ENCODE measurements around the gene ADAMTS14. TPM values are rescaled to one million over a fixed set of nuclear protein-coding genes. Genes with fewer than 3 reads are reported as not detected.
A peak's percentile ranks its signal among the peaks of the same experiment; 100 is the strongest.

The ADAMTS14 gene
- total RNA-seq, 1 experiment from 2014 or later: 1.6 TPM

DNA sequence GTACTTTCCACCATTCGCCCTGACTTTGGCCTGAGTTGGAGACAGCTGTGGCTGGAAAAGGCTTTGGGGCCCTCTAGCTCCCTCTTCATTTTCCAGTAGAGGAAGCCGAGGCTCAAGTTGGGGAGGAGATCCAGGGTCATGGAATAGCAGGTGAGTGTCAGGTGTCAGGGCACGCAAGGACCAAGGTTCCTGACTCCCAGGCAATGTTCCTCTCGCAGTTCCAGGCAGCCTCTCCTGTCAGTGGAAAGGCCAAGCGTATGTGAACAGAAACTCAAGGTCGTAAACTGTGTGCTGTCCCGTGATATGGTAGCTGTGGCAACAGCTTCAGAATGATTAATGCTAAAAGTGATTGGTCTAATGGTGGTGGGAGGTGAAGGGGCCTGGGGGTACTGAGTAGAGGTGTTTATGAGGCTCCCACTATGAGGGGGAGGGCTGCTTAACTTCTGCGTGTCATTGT lies 13.2 kb downstream of the ADAMTS14 start:
- no peak overlapping the region for H2BK12ac ChIP-seq (ENCODE audit: insufficient read length, low read depth, low read length)
- H4K5ac ChIP-seq (ENCODE audit: insufficient read length, low read depth, low read length): no peak overlapping the region
- H3K18ac ChIP-seq (ENCODE audit: insufficient read length, low read depth, low read length): no peak overlapping the region
- H4K91ac ChIP-seq (ENCODE audit: insufficient read length, low read depth, low read length): no peak overlapping the region
- Mint-ChIP-seq H3K27me3 (ENCODE audit: low read depth) (no peaks in the 10 kb centered on the region), H3K27ac (peak overlapping the region in 1 of 3 experiments; percentile 19; a peak in 2 of 7 replicates), H3K36me3 (ENCODE audit: insufficient read depth in 1 of 3, low read depth in 3 of 3) (peaks cover 2 to 7% (median 4%) of the 10 kb centered on the region in 3 experiments; a peak in 2 of 7 replicates), H3K9me3 (peaks cover 6% of the 10 kb centered on the region in 2 experiments; a peak in 4 of 5 replicates), H3K4me3 (peak overlapping the region in 1 of 2 experiments; percentile 39; a peak in 2 of 5 replicates), H3K4me1 (peaks cover 32 to 33% of the 10 kb centered on the region in 2 experiments)
- H3K4me2 ChIP-seq (ENCODE audit: insufficient read depth, insufficient read length, low read length): no peak overlapping the region
- no peak overlapping the region for H3K14ac ChIP-seq (ENCODE audit: insufficient read depth, low read length)
- H3K23ac ChIP-seq (ENCODE audit: insufficient read length, low read depth, low read length): peak overlapping the region; percentile 99
- H3K27me3 ChIP-seq (ENCODE audit: insufficient read depth, low read length): no peaks in the 10 kb centered on the region
- no peaks in the 10 kb centered on the region for H3K23me2 ChIP-seq (ENCODE audit: insufficient read length, low read depth, low read length, poor library complexity, severe bottlenecking)
- no peak overlapping the region for H2BK120ac ChIP-seq (ENCODE audit: low read depth, low read length, poor library complexity, severe bottlenecking)
- H2BK20ac ChIP-seq (ENCODE audit: low read depth, low read length, poor library complexity, severe bottlenecking): no peak overlapping the region
- H3K27ac ChIP-seq (ENCODE audit: insufficient read length, low read depth, low read length): no peak overlapping the region
- no peak overlapping the region for H2BK5ac ChIP-seq (ENCODE audit: insufficient read length, low read length)
- no peak overlapping the region for H4K8ac ChIP-seq (replicated peaks; ENCODE audit: insufficient read length, low read depth, low read length)
- H2BK15ac ChIP-seq (ENCODE audit: low read depth, low read length): no peak overlapping the region
- no peaks in the 10 kb centered on the region for H3K4me1 ChIP-seq (ENCODE audit: insufficient read depth, low read length)
- TF ChIP-seq, protein P1, sequence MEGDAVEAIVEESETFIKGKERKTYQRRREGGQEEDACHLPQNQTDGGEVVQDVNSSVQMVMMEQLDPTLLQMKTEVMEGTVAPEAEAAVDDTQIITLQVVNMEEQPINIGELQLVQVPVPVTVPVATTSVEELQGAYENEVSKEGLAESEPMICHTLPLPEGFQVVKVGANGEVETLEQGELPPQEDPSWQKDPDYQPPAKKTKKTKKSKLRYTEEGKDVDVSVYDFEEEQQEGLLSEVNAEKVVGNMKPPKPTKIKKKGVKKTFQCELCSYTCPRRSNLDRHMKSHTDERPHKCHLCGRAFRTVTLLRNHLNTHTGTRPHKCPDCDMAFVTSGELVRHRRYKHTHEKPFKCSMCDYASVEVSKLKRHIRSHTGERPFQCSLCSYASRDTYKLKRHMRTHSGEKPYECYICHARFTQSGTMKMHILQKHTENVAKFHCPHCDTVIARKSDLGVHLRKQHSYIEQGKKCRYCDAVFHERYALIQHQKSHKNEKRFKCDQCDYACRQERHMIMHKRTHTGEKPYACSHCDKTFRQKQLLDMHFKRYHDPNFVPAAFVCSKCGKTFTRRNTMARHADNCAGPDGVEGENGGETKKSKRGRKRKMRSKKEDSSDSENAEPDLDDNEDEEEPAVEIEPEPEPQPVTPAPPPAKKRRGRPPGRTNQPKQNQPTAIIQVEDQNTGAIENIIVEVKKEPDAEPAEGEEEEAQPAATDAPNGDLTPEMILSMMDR (conservative IDR thresholded peaks at IDR 0.05): no peak
- no peak overlapping the region for H3T11ph ChIP-seq (ENCODE audit: low read length)
- H3K56ac ChIP-seq (ENCODE audit: insufficient read length, low read depth, low read length): no peak overlapping the region
- H3K4ac ChIP-seq (ENCODE audit: low read depth, low read length): no peak overlapping the region
- no peak overlapping the region for H2AK5ac ChIP-seq (ENCODE audit: insufficient read length, low read length)
- no peak overlapping the region for H2AFZ ChIP-seq (ENCODE audit: low read length)
- H3K79me1 ChIP-seq (ENCODE audit: insufficient read depth, low read depth, low read length, poor library complexity, severe bottlenecking): no peaks in the 10 kb centered on the region
- no peaks in the 10 kb centered on the region for H3K9me3 ChIP-seq (ENCODE audit: control insufficient read depth, low read depth, low read length)
- no CpG with 5 or more reads among the region's 8 CpGs for WGBS (ENCODE audit: extremely low coverage, insufficient read length, low lambda C conversion rate)
- peaks cover 2% of the 10 kb centered on the region for H4K20me1 ChIP-seq (ENCODE audit: control insufficient read depth, insufficient read depth, insufficient read length)
- no peak overlapping the region for H3K9ac ChIP-seq (ENCODE audit: extremely low read depth, insufficient read length, low read length)
- H3K79me2 ChIP-seq (ENCODE audit: insufficient read depth, low read length): no peaks in the 10 kb centered on the region
- peak; percentile 45 for DNase-seq
